WTC11 (cell line): ENCODE data around the gene TRPM2. TPM values are rescaled to one million over a fixed set of nuclear protein-coding genes. Genes with fewer than 3 reads are reported as not detected.
A peak's percentile ranks its signal among the peaks of the same experiment; 100 is the strongest.

Experiments used
- ATAC-seq: fragments of 200-7000 bp; cut with Tn5 transposase; 2 replicates; pipeline ENCODE4 v1.10.0; 2021; ENCODE audit warnings: mild to moderate bottlenecking, moderate library complexity
- CTCF ChIA-PET: fragments of 300-600 bp; sonication (Branson Sonifier 250); formaldehyde crosslinking; loops from one replicate; lab custom pipeline; 2021; ENCODE audit warnings: antibody characterized with exemption; lab: Charles Lee
- POLR2A ChIA-PET: fragments of 350-600 bp; sonication (Branson Sonifier 250); formaldehyde crosslinking; loops from one replicate; lab custom pipeline; 2021; ENCODE audit warnings: antibody characterized with exemption; lab: Charles Lee
- DNase-seq: peaks from one replicate; pipeline ENCODE4 v3.0.0; 2021; ENCODE audit warnings: low spot score
- H3K27ac Mint-ChIP-seq: 2 replicates; pipeline ENCODE4 v1.8.0; 2021; ENCODE audit warnings: mixed read lengths
- H3K27me3 Mint-ChIP-seq: 2 replicates; pipeline ENCODE4 v1.8.0; 2021; ENCODE audit warnings: low read depth, mild to moderate bottlenecking, moderate library complexity, mixed read lengths
- H3K36me3 Mint-ChIP-seq: 2 replicates; pipeline ENCODE4 v1.8.0; 2021; ENCODE audit warnings: mixed read lengths
- H3K4me1 Mint-ChIP-seq: 2 replicates; pipeline ENCODE4 v1.8.0; 2022; ENCODE audit warnings: mixed read lengths
- H3K4me3 Mint-ChIP-seq: 2 replicates; pipeline ENCODE4 v1.8.0; 2021; ENCODE audit warnings: mild to moderate bottlenecking, moderate library complexity, mixed read lengths
- H3K9me3 Mint-ChIP-seq: 2 replicates; pipeline ENCODE4 v1.8.0; 2021; ENCODE audit warnings: mixed read lengths
- E2F1 ChIP-seq: sonication (generic); formaldehyde crosslinking; IDR thresholded peaks from 2 replicates; pipeline ENCODE4 v1.8.0; 2022; ENCODE audit warnings: mild to moderate bottlenecking, missing genetic modification reagents
- EMX1 ChIP-seq: fragments of 250-450 bp; sonication (Bioruptor Pico); IDR thresholded peaks from 2 replicates; pipeline ENCODE4 v1.8.0; 2021; ENCODE audit warnings: mild to moderate bottlenecking
- ERG ChIP-seq: fragments of 250-450 bp; sonication (Bioruptor Pico); IDR thresholded peaks from 2 replicates; pipeline ENCODE4 v1.8.0; 2021; ENCODE audit warnings: mild to moderate bottlenecking
- ESRRA ChIP-seq: sonication (generic); formaldehyde crosslinking; IDR thresholded peaks from 2 replicates; pipeline ENCODE4 v1.8.1; 2022; ENCODE audit warnings: mild to moderate bottlenecking, missing genetic modification reagents, borderline replicate concordance
- ETV6 ChIP-seq: sonication (generic); formaldehyde crosslinking; IDR thresholded peaks from 2 replicates; pipeline ENCODE4 v1.8.1; 2022; ENCODE audit warnings: mild to moderate bottlenecking, missing genetic modification reagents
- GABPB1 ChIP-seq: sonication (generic); formaldehyde crosslinking; IDR thresholded peaks from 2 replicates; pipeline ENCODE4 v1.8.1; 2023; ENCODE audit warnings: mild to moderate bottlenecking, missing genetic modification reagents
- GRHL2 ChIP-seq: fragments of 250-450 bp; sonication (Bioruptor Pico); IDR thresholded peaks from 2 replicates; pipeline ENCODE4 v1.8.0; 2022; ENCODE audit warnings: mild to moderate bottlenecking, moderate library complexity; ENCODE audit not compliant: insufficient replicate concordance, severe bottlenecking
- IRF2 ChIP-seq: sonication (generic); formaldehyde crosslinking; IDR thresholded peaks from 2 replicates; pipeline ENCODE4 v1.8.0; 2022; ENCODE audit warnings: low read depth, missing genetic modification reagents, borderline replicate concordance
- JUN ChIP-seq: sonication (generic); formaldehyde crosslinking; IDR thresholded peaks from 2 replicates; pipeline ENCODE4 v1.8.0; 2023; ENCODE audit warnings: mild to moderate bottlenecking, missing genetic modification reagents
- NFATC4 ChIP-seq: fragments of 250-450 bp; sonication (Bioruptor Pico); IDR thresholded peaks from 2 replicates; pipeline ENCODE4 v1.9.0; 2021; ENCODE audit warnings: mild to moderate bottlenecking
- SP1 ChIP-seq: sonication (generic); formaldehyde crosslinking; conservative IDR thresholded peaks from 2 replicates; pipeline ENCODE4 v1.8.1; 2022; ENCODE audit warnings: missing genetic modification reagents
- TCF7 ChIP-seq: sonication (generic); formaldehyde crosslinking; IDR thresholded peaks from 2 replicates; pipeline ENCODE4 v1.8.0; 2022; ENCODE audit warnings: mild to moderate bottlenecking, low read depth, missing genetic modification reagents, moderate library complexity
- TEAD1 ChIP-seq: sonication (generic); formaldehyde crosslinking; IDR thresholded peaks from 2 replicates; pipeline ENCODE4 v1.8.0; 2022; ENCODE audit warnings: mild to moderate bottlenecking, missing genetic modification reagents
- TEAD4 ChIP-seq: sonication (generic); formaldehyde crosslinking; IDR thresholded peaks from 2 replicates; pipeline ENCODE4 v1.8.0; 2022; ENCODE audit warnings: mild to moderate bottlenecking, missing genetic modification reagents
- ZNF121 ChIP-seq: sonication (generic); formaldehyde crosslinking; IDR thresholded peaks from 2 replicates; pipeline ENCODE4 v1.8.0; 2023; ENCODE audit warnings: missing genetic modification reagents
- ZNF138 ChIP-seq: sonication (generic); formaldehyde crosslinking; conservative IDR thresholded peaks from 2 replicates; pipeline ENCODE4 v1.8.1; 2022; ENCODE audit warnings: mild to moderate bottlenecking, moderate library complexity, missing genetic modification reagents
- ZNF317 ChIP-seq: sonication (generic); formaldehyde crosslinking; IDR thresholded peaks from 2 replicates; pipeline ENCODE4 v1.8.1; 2023; ENCODE audit warnings: low read depth, mild to moderate bottlenecking, moderate library complexity, missing genetic modification reagents, borderline replicate concordance
- ZNF423 ChIP-seq: fragments of 250-450 bp; sonication (Bioruptor Pico); IDR thresholded peaks from 2 replicates; pipeline ENCODE4 v2.1.2; 2022; ENCODE audit warnings: mild to moderate bottlenecking, moderate library complexity
- total RNA-seq: library from RNA; stranded (reverse); gene quantifications from 3 replicates; pipeline ENCODE4 v1.2.3, GENCODE V29; 2021
- TF ChIP-seq, protein P1 (sequence below): sonication (generic); formaldehyde crosslinking; IDR thresholded peaks from 2 replicates; pipeline ENCODE4 v1.8.0; 2022; ENCODE audit warnings: mild to moderate bottlenecking, missing genetic modification reagents
- TF ChIP-seq, protein P2 (sequence below): sonication (generic); formaldehyde crosslinking; conservative IDR thresholded peaks from 2 replicates; pipeline ENCODE4 v1.8.1; 2022; ENCODE audit warnings: mild to moderate bottlenecking, missing genetic modification reagents
- TF ChIP-seq, protein P3 (sequence below): sonication (generic); formaldehyde crosslinking; IDR thresholded peaks from 2 replicates; pipeline ENCODE4 v1.8.1; 2023; ENCODE audit warnings: mild to moderate bottlenecking, moderate library complexity, missing genetic modification reagents
- TF ChIP-seq, protein P4 (sequence below): sonication (generic); formaldehyde crosslinking; IDR thresholded peaks from 2 replicates; pipeline ENCODE4 v1.8.1; 2023; ENCODE audit warnings: mild to moderate bottlenecking, missing genetic modification reagents
- TF ChIP-seq, protein P5 (sequence below): sonication (generic); formaldehyde crosslinking; IDR thresholded peaks from 2 replicates; pipeline ENCODE4 v1.8.0; 2023; ENCODE audit warnings: mild to moderate bottlenecking, missing genetic modification reagents
- TF ChIP-seq, protein P6 (sequence below): sonication (generic); formaldehyde crosslinking; IDR thresholded peaks from 2 replicates; pipeline ENCODE4 v1.8.1; 2022; ENCODE audit warnings: low read depth, missing genetic modification reagents, borderline replicate concordance

The TRPM2 gene
- total RNA-seq, 1 experiment from 2014 or later: 0.92 TPM

- CTCF ChIA-PET: no interaction called here
- no peak for DNase-seq
- Mint-ChIP-seq H3K27me3 (no peaks in the 10 kb centered on the region), H3K9me3 (no peaks in the 10 kb centered on the region), H3K4me3 (no peak overlapping the region), H3K36me3 (peaks cover 12% of the 10 kb centered on the region), H3K27ac (no peak overlapping the region), H3K4me1 (no peaks in the 10 kb centered on the region)
- POLR2A ChIA-PET: interaction anchor here (0.5 kb wide), 1 partner anchor 388 kb away, joined by 3 read pairs; no protein-coding TSS in a partner anchor
- ATAC-seq: no peak
- TF ChIP-seq IRF2 (no peak), E2F1 (CRISPR knock-in tag) (no peak), TEAD1 (CRISPR knock-in tag) (no peak), ERG (no peak), GABPB1 (CRISPR knock-in tag) (no peak), ETV6 (no peak), ESRRA (CRISPR knock-in tag) (no peak), ZNF317 (no peak), ZNF423 (CRISPR knock-in tag) (no peak), ZNF121 (CRISPR knock-in tag) (no peak), TEAD4 (no peak), ZNF138 (no peak)
- TF ChIP-seq, protein P1, sequence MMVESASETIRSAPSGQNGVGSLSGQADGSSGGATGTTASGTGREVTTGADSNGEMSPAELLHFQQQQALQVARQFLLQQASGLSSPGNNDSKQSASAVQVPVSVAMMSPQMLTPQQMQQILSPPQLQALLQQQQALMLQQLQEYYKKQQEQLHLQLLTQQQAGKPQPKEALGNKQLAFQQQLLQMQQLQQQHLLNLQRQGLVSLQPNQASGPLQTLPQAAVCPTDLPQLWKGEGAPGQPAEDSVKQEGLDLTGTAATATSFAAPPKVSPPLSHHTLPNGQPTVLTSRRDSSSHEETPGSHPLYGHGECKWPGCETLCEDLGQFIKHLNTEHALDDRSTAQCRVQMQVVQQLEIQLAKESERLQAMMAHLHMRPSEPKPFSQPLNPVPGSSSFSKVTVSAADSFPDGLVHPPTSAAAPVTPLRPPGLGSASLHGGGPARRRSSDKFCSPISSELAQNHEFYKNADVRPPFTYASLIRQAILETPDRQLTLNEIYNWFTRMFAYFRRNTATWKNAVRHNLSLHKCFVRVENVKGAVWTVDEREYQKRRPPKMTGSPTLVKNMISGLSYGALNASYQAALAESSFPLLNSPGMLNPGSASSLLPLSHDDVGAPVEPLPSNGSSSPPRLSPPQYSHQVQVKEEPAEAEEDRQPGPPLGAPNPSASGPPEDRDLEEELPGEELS (CRISPR knock-in tag): no peak
- TF ChIP-seq, protein P2, sequence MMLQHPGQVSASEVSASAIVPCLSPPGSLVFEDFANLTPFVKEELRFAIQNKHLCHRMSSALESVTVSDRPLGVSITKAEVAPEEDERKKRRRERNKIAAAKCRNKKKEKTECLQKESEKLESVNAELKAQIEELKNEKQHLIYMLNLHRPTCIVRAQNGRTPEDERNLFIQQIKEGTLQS (CRISPR knock-in tag): no peak
- TF ChIP-seq, protein P3, sequence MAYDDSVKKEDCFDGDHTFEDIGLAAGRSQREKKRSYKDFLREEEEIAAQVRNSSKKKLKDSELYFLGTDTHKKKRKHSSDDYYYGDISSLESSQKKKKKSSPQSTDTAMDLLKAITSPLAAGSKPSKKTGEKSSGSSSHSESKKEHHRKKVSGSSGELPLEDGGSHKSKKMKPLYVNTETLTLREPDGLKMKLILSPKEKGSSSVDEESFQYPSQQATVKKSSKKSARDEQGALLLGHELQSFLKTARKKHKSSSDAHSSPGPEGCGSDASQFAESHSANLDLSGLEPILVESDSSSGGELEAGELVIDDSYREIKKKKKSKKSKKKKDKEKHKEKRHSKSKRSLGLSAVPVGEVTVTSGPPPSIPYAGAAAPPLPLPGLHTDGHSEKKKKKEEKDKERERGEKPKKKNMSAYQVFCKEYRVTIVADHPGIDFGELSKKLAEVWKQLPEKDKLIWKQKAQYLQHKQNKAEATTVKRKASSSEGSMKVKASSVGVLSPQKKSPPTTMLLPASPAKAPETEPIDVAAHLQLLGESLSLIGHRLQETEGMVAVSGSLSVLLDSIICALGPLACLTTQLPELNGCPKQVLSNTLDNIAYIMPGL (CRISPR knock-in tag): no peak
- TF ChIP-seq, protein P4, sequence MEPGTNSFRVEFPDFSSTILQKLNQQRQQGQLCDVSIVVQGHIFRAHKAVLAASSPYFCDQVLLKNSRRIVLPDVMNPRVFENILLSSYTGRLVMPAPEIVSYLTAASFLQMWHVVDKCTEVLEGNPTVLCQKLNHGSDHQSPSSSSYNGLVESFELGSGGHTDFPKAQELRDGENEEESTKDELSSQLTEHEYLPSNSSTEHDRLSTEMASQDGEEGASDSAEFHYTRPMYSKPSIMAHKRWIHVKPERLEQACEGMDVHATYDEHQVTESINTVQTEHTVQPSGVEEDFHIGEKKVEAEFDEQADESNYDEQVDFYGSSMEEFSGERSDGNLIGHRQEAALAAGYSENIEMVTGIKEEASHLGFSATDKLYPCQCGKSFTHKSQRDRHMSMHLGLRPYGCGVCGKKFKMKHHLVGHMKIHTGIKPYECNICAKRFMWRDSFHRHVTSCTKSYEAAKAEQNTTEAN (CRISPR knock-in tag): no peak
Measured at GRCh38 chr21:44314561-44314960, 38.9 kb upstream of the TRPM2 start.

DNA sequence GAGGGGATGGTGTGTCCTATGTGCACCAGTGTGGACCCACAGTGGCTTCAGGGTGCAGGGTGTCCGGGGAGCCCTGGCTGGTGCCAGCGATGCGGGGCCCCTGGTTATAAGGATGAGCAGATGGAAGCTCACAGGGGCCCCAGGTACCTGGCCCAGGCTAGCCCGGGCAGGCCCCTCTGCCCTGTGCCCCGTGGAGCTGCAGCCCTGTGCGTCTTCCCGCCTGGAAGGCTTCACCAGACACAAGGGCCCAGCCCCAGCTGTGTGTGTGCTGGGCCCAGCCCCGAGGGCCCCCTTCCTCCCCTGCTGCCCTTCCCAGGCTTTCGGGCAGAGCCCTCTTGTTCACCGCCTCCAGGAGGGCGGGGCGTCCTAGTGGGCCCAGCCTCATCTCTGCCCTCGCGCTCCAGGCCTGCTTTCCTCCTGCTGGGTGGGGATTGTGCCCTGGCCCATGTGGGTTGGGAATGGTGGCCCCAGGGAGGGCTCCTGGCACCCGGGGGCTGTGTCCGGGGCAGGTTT is 37.7 kb upstream of the TRPM2 start:
- no peaks in the 10 kb centered on the region for H3K27me3 Mint-ChIP-seq
- no peaks in the 10 kb centered on the region for H3K9me3 Mint-ChIP-seq
- TF ChIP-seq SP1 (CRISPR knock-in tag): no peak
- TF ChIP-seq NFATC4 (CRISPR knock-in tag): no peak
- TF ChIP-seq, protein P5, sequence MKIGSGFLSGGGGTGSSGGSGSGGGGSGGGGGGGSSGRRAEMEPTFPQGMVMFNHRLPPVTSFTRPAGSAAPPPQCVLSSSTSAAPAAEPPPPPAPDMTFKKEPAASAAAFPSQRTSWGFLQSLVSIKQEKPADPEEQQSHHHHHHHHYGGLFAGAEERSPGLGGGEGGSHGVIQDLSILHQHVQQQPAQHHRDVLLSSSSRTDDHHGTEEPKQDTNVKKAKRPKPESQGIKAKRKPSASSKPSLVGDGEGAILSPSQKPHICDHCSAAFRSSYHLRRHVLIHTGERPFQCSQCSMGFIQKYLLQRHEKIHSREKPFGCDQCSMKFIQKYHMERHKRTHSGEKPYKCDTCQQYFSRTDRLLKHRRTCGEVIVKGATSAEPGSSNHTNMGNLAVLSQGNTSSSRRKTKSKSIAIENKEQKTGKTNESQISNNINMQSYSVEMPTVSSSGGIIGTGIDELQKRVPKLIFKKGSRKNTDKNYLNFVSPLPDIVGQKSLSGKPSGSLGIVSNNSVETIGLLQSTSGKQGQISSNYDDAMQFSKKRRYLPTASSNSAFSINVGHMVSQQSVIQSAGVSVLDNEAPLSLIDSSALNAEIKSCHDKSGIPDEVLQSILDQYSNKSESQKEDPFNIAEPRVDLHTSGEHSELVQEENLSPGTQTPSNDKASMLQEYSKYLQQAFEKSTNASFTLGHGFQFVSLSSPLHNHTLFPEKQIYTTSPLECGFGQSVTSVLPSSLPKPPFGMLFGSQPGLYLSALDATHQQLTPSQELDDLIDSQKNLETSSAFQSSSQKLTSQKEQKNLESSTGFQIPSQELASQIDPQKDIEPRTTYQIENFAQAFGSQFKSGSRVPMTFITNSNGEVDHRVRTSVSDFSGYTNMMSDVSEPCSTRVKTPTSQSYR (CRISPR knock-in tag): no peak
- TF ChIP-seq TCF7 (CRISPR knock-in tag): no peak
- no peak for TF ChIP-seq GRHL2 (CRISPR knock-in tag)
- no peak for TF ChIP-seq EMX1 (CRISPR knock-in tag)
- TF ChIP-seq GABPB1 (CRISPR knock-in tag): no peak
- no peak for TF ChIP-seq TEAD4
- TF ChIP-seq IRF2: no peak
- TF ChIP-seq JUN (CRISPR knock-in tag): no peak
- TF ChIP-seq, protein P6, sequence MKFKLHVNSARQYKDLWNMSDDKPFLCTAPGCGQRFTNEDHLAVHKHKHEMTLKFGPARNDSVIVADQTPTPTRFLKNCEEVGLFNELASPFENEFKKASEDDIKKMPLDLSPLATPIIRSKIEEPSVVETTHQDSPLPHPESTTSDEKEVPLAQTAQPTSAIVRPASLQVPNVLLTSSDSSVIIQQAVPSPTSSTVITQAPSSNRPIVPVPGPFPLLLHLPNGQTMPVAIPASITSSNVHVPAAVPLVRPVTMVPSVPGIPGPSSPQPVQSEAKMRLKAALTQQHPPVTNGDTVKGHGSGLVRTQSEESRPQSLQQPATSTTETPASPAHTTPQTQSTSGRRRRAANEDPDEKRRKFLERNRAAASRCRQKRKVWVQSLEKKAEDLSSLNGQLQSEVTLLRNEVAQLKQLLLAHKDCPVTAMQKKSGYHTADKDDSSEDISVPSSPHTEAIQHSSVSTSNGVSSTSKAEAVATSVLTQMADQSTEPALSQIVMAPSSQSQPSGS: no peak
- TF ChIP-seq ZNF317: no peak
- no peaks in the 10 kb centered on the region for H3K4me1 Mint-ChIP-seq
- DNase-seq (no peak), ATAC-seq (no peak; the same call in 1 of the 2 replicates)
- H3K36me3 Mint-ChIP-seq: peaks cover 12% of the 10 kb centered on the region
- H3K4me3 Mint-ChIP-seq: no peak overlapping the region
- 0 out of 2 replicates have a peak overlapping the region, but pooled peaks have one; percentile 8 for H3K27ac Mint-ChIP-seq
- ChIA-PET CTCF (interaction anchor here (1.3 kb wide), 1 partner anchor 13 kb away, joined by 4 read pairs; no protein-coding TSS in a partner anchor), POLR2A (no interaction called here)
